Stimulated activated CD4-positive, alpha-beta T cell treated with anti-CD3 and anti-CD28 coated beads, Interleukin-15, amount 100 ng/mL, for 48 hours (primary cell): ENCODE results near the gene EIF4E3.

Source experiments
- DNase-seq, 2 donors: peaks; one replicate each; pipeline ENCODE4 v3.0.0-alpha.2; 2020; ENCODE audit warnings: low read depth in 2 of 2

EIF4E3 gene

GRCh38 chr3:71689291-71689690, 35.9 kb downstream of the EIF4E3 start:
- no peak for DNase-seq

- no peak for DNase-seq
Measured at GRCh38 chr3:71688121-71688520, 37.1 kb downstream of the EIF4E3 start.

GRCh38 chr3:71685686-71686085, 39.5 kb downstream of the EIF4E3 start:
- DNase-seq = no peak

GRCh38 chr3:71684757-71685386, 40.3 kb downstream of the EIF4E3 start:
- no peak for DNase-seq

DNA sequence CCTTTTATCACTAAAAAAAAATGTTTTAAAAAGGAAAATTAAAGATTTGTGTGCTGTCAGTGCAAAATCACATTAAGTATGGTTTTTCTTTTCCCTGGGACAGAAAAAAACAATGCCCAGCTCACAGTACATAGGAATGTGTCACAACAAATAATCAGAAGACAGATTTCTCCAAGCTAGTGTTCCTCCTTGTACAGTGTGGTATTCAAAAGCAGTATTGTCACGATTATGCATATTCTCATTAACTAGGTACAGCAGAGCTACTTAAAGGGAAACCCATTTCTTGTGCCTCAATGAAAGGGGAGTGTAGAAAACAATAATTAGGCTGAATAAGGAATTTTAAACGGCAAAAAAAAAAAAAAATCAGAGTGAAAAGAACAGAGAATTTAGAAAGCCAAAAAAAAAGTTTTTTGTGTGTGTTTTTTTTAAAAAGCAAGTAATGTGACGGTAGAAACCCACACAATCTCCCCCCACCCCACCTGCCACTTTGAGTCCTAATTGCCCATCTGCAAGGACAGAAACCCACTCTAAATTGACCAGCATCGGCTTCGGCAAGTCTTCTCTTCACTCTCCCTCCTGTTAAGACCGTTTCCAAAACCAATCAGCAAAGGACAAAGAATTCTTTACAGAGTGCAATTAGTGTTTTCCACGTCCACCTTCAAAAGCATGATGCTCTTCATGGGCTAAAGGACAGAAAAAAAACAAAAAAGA, 41.0 kb downstream of the EIF4E3 start:
- no peak for DNase-seq

DNA sequence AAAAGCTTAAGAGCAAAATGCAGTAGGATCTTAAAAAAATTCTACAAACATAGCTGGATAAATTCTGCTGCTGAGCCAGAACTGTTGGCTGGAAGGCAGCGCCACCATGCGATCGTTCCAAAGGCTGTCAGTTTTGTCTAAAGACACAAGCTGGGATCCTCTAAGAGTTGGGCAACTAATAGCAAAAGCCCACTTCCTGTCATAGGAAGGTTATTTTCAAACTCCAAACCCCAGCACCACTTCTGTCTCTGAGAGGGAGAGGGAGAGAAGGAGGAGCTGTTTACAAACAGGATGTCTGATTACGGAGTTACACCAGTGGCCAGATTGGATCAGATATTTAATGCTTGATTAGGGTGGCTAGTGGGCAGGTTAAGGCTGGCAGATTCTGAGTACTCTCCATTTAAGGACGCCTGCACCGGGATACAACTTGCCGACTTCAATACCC, 44.0 kb downstream of the EIF4E3 start:
- DNase-seq = no peak

- DNase-seq = no peak
Measured at GRCh38 chr3:71680603-71681002, 44.6 kb downstream of the EIF4E3 start.

DNA sequence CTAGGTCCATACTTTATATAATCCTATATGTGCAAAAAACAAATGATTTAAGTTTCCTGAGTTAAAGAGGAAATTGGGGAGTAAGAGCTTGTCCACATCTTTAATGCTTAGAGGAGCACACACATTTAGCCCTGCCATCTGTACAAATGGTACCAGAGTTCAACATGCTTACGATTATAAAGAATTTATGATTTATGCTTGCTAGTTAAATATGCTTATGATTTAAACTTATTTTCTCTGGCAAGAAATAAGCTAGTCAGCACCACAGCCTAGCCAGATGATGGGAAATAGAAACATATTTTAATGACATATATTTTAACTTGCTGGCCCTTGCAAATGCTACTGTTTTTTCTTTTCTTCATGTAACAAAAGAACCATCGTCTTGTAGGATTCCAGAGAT, 48.3 kb downstream of the EIF4E3 start:
- no peak for DNase-seq

- DNase-seq = no peak
Measured at GRCh38 chr3:71673486-71673885, 51.7 kb downstream of the EIF4E3 start.

GRCh38 chr3:71672807-71673206, 52.4 kb downstream of the EIF4E3 start:
- DNase-seq = no peak

GRCh38 chr3:71672340-71672739, 52.9 kb downstream of the EIF4E3 start:
- no peak for DNase-seq

DNA sequence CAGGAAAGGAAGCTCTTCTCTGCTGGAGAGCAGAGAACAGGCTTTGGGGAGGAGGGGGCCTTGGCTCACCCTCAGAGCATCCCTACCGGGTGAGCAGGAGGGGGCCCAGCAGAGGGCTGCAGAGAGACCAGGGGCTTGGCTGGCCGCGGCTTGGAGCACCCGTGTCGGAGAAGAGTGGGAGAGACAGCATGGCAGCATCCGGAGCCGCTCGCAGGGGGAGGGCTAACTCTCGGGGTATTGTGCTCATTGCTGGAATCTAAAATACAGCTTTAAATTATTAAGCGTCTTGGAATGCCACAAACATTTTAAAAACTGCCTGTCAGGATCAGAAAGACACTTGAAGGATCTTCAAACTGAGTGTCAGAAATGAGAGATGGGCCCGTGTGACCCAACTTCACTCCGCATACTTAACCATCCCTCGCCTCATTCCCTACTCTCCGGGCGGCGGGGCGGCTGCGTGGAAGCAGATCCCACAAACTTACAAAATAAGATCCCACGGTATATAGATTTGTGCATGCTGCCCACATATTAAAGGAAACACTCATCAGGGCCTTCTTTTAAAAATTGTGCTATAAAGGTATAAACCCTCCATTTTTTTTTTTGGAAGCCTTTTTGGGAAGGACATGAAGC, 53.9 kb downstream of the EIF4E3 start:
- no peak for DNase-seq

DNA sequence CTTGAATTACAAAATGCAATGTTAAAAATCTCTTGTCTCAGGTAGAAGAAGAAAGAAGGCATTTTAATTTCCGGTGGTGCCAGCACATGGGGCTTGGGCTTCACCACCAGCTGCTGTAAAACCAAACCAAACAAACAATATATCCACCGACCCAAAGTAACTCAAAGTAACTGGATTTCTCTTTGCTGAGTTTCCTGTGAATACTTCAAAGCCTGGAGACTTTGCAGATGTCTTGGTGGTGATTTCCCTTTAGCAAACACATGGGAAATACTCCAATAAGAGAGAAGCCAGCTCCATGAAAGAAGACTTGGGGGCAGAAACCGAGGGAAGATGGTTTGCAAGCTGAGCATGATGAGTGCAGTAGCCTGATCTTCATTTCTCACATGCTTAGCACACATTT, 62.6 kb downstream of the EIF4E3 start:
- no peak for DNase-seq

DNA sequence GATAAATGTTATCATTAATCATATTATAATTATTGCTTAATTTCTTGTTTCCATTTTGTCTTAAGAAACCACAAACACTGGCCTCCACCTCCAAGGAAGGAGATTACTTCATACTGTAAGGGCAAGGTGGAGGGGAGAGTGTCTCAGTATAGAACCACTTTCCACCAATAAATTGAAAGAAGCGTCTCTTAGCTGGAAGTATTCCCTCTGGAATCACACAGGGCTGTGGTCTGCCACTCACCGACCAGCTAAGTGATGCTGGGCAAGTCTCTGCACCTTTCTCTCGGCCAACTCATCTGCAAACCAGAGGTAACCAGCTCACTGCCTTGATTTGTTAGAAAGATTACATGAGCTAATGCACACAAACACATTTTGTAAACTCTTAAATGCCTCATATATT, 63.1 kb downstream of the EIF4E3 start:
- no peak for DNase-seq

DNA sequence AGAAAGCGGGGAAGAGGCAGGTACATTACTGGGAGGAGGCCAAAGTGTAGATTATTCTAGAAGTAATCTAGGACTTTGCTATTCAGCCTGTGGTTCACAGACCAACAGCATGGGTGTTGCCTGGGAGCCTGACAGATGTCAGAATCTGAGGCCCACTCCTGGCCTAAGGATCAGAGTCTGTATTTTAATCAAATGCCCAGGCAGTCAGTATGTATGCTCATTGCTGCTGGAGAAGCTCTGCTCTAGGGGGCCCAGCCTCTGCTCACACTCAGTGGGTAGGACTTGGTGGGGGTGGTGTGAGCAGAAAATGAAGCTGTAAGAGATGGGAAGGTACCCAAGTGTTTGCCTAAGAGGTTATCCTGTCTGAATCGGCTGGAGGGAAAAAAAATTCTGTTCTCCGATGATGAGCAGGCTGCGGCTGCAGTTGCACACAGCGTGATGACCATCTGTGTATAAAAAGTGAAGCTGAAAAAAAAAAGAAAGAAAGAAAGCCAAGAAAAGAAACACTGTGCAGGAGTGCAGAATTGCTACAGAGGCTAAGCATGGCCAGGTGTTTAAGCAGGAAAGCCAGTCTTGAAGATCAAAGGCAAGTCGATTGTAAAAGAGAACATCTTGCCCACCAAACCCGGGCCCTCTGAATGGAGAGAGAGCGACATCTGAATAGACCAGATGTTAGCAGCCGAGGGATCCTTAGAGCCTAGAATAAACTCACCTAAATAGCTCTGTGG, 65.2 kb downstream of the EIF4E3 start:
- DNase-seq = no peak

GRCh38 chr3:71657831-71658530, 67.2 kb downstream of the EIF4E3 start:
- no peak for DNase-seq

- DNase-seq = no peak
Measured at GRCh38 chr3:71655061-71655460, 70.1 kb downstream of the EIF4E3 start.

- DNase-seq = no peak
Measured at GRCh38 chr3:71653414-71653807, 71.8 kb downstream of the EIF4E3 start.

- DNase-seq = peak; percentile 8 to 11
Measured at GRCh38 chr3:71652781-71653413, 72.3 kb downstream of the EIF4E3 start.

DNA sequence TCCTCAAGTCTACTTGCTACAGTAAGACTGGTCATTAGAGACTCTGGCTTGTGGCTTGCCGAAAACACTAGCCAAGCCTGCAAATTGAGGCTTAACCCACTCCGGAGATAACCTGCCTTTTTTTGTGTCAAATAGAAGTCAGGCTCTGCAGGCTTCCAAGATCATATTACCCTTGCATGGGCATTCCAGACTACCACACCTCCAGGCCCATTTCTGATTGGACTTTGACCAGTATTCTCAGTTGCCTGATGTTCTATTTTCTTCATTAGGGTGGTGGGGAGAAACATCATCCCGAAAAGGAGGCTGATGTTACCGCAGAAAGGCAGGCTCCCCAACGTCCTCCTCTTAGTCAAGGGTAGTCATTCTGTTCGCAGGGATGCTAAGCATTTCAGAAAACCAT, 73.6 kb downstream of the EIF4E3 start:
- no peak for DNase-seq

GRCh38 chr3:71650372-71650771, 74.8 kb downstream of the EIF4E3 start:
- DNase-seq = no peak
